Gastroesophageal sphincter (tissue), 4 donors: ENCODE data around the gene ACTR8. TPM values are rescaled to one million over a fixed set of nuclear protein-coding genes. Genes with fewer than 3 reads are reported as not detected.

Experiments used
- ATAC-seq: fragments of 150-250 bp; one replicate; pipeline ENCODE4 v1.9.1; 2016; ENCODE audit warnings: mild to moderate bottlenecking, moderate library complexity
- H3K27ac ChIP-seq, 4 donors: fragments of 200-600 bp; sonication (generic) in 3 of 4; 1 replicate in 3 of 4; 2 replicates in 1 of 4; pipeline ENCODE4 v1.5.1; 2016 to 2019
- H3K27me3 ChIP-seq: fragments of 200-600 bp; sonication (generic); one replicate; pipeline ENCODE4 v1.5.1; 2019
- H3K36me3 ChIP-seq, 2 donors: fragments of 200-600 bp; sonication (generic); one replicate each; pipeline ENCODE4 v1.5.1; 2019; ENCODE audit warnings: control low read depth in 1 of 2
- H3K4me1 ChIP-seq, 3 donors: fragments of 200-600 bp; sonication (generic); 1 replicate in 2 of 3; 2 replicates in 1 of 3; pipeline ENCODE4 v1.5.1; 2016 to 2019; ENCODE audit warnings: control low read depth in 2 of 3
- H3K4me3 ChIP-seq, 2 donors: fragments of 200-600 bp; sonication (generic); one replicate each; pipeline ENCODE4 v1.5.1; 2019; ENCODE audit warnings: mild to moderate bottlenecking in 1 of 2, moderate library complexity in 1 of 2
- H3K9me3 ChIP-seq, 3 donors: fragments of 200-600 bp; sonication (generic); one replicate each; pipeline ENCODE4 v1.5.1; 2017 to 2019; ENCODE audit warnings: control low read depth in 2 of 3
- EP300 ChIP-seq: sonication (generic); formaldehyde crosslinking; IDR thresholded peaks from one replicate; pipeline ENCODE4 v1.6.1; 2017; ENCODE audit warnings: antibody characterized with exemption, mild to moderate bottlenecking
- POLR2A ChIP-seq, 2 donors: fragments of 450-650 bp; IDR thresholded peaks; one replicate each; pipeline ENCODE4 v1.6.1; 2017; ENCODE audit warnings: antibody characterized with exemption in 2 of 2, mild to moderate bottlenecking in 2 of 2, moderate library complexity in 1 of 2
- POLR2AphosphoS5 ChIP-seq: sonication (generic); formaldehyde crosslinking; IDR thresholded peaks from one replicate; pipeline ENCODE4 v1.6.1; 2017; ENCODE audit warnings: antibody characterized with exemption
- WGBS, 2 donors: methylation state at CpG; one replicate each; pipeline ENCODE4 v1.1.5; 2018; ENCODE audit warnings: low coverage in 1 of 2; 5-methylcytosine and 5-hydroxymethylcytosine counted together
- total RNA-seq, 4 donors: library from RNA; depleted of rRNA; stranded (reverse); fragments of >200 nt; gene quantifications; one replicate each; pipeline ENCODE4 v1.1.0, GENCODE V29; 2016
- TF ChIP-seq, protein P1 (sequence below), 4 experiments: fragments of 200-600 bp in 2 of 4; fragments of 450-650 bp in 2 of 4; sonication (generic) in 1 of 4; IDR thresholded peaks; one replicate each; pipeline ENCODE4 v1.5.1; 2017 to 2019; ENCODE audit warnings: antibody characterized with exemption in 4 of 4, mild to moderate bottlenecking in 2 of 4, moderate library complexity in 2 of 4

Gene ACTR8
- total RNA-seq, 4 donors from 2014 or later, result 22.4 to 26.8 (median 25.7) TPM

DNA sequence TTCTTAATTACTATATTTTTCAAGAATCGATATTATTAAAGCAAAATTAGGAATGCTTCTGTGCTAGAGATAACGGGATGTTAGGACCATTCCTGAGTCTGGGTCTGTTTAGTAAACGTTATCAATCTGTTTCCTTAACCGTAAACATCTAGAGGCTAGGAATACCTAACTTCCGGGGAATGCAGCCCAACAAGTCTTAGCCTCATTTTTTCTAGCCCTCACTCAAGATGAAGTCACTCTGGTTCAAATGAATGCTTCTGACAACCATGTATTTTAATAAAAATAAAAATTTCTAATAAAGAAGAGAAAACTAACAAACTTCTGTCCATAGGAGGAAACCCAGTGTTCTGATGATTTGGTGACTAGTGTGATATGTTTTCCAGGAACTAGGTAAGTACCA lies 20.8 kb upstream of the ACTR8 start:
- no peak overlapping the region for H3K4me3 ChIP-seq
- WGBS, 2 donors, result 48 to 56% methylated on average over 5 of the region's 5 CpGs
- no peak for ATAC-seq

DNA sequence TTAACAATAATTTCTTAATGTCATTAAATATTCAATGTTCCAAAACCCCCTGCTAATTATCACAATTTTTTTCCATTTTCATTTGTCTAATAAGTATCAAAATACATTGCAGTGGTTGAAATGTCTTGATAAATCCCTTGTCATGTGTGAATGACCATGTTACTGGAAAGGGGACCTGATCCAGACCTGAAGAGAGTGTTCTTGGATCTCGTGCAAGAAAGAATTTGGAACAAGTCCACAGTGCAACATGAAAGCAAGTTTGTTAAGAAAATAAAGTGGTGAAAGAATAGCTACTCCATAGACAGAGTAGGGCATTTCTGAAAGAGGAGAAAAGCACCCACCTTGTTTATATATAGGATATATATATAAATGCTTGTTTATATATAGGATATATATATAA lies 20.1 kb upstream of the ACTR8 start:
- TF ChIP-seq POLR2A (IDR thresholded peaks at IDR 0.05) (no peak), EP300 (no peak), POLR2AphosphoS5 (no peak)
- TF ChIP-seq, protein P1, sequence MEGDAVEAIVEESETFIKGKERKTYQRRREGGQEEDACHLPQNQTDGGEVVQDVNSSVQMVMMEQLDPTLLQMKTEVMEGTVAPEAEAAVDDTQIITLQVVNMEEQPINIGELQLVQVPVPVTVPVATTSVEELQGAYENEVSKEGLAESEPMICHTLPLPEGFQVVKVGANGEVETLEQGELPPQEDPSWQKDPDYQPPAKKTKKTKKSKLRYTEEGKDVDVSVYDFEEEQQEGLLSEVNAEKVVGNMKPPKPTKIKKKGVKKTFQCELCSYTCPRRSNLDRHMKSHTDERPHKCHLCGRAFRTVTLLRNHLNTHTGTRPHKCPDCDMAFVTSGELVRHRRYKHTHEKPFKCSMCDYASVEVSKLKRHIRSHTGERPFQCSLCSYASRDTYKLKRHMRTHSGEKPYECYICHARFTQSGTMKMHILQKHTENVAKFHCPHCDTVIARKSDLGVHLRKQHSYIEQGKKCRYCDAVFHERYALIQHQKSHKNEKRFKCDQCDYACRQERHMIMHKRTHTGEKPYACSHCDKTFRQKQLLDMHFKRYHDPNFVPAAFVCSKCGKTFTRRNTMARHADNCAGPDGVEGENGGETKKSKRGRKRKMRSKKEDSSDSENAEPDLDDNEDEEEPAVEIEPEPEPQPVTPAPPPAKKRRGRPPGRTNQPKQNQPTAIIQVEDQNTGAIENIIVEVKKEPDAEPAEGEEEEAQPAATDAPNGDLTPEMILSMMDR (IDR thresholded peaks at IDR 0.05), result no peak
- Histone ChIP-seq H3K36me3 (no peaks in the 10 kb centered on the region), H3K4me1 (no peaks in the 10 kb centered on the region), H3K27me3 (peaks cover 35% of the 10 kb centered on the region), H3K27ac (no peak overlapping the region), H3K9me3 (peaks cover 0 to 8% (median 0%) of the 10 kb centered on the region in 3 donors), H3K4me3 (no peak overlapping the region)
- WGBS, 2 donors, result 17 to 20% methylated on average over 1 of the region's 1 CpG
- ATAC-seq, result no peak

More for the DNA sequence above, 20.8 kb upstream of the ACTR8 start:
- TF ChIP-seq EP300 (no peak), POLR2A (IDR thresholded peaks at IDR 0.05) (no peak), POLR2AphosphoS5 (no peak)
- TF ChIP-seq, protein P1 (IDR thresholded peaks at IDR 0.05), result no peak
- Histone ChIP-seq H3K27ac (no peak overlapping the region), H3K4me1 (no peaks in the 10 kb centered on the region), H3K9me3 (peaks cover 0 to 8% (median 0%) of the 10 kb centered on the region in 3 donors), H3K27me3 (peaks cover 28% of the 10 kb centered on the region), H3K36me3 (no peaks in the 10 kb centered on the region)

DNA sequence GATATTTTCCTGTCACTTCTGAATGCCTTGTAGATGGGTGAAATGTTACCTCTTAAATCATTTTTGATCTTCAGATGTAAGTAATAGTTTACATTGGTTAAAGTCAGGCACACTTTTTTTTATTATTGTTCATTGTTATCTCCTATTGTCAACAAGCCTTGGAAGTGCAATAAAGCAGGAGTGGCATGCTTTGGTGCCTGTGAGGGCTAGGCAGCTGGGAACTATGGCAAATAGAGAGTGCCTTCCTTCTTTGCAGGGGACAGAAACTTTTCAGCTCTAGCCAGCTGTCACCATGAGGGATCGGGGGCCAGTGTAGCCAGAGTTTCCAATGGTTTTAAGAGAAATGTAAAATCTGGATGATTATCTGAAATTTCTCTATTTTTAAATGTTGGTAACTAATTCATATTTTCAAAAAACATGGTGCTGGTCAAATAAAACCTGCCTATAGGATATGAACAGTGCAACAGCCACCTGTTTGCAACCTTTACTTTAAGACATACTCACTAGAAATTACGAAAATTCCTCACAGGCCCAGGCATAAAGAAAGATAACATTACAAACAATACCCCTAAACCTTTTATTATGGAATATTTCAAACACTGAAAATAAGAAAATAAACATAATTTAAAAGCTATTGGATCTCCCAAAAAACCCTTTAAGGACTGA lies 18.8 kb upstream of the ACTR8 start:
- peaks cover 0 to 3% (median 0%) of the 10 kb centered on the region in 3 donors for H3K9me3 ChIP-seq
- H3K36me3 ChIP-seq, result no peaks in the 10 kb centered on the region
- ATAC-seq, result no peak
- no peak overlapping the region for H3K4me3 ChIP-seq
- H3K27ac ChIP-seq, result no peak overlapping the region
- H3K27me3 ChIP-seq, result peaks cover 37% of the 10 kb centered on the region
- no peaks in the 10 kb centered on the region for H3K4me1 ChIP-seq
- TF ChIP-seq EP300 (no peak), POLR2A (IDR thresholded peaks at IDR 0.05) (no peak), POLR2AphosphoS5 (no peak)
- TF ChIP-seq, protein P1 (IDR thresholded peaks at IDR 0.05), result no peak
- 77 to 78% methylated on average over 2 of the region's 2 CpGs for WGBS, 2 donors

DNA sequence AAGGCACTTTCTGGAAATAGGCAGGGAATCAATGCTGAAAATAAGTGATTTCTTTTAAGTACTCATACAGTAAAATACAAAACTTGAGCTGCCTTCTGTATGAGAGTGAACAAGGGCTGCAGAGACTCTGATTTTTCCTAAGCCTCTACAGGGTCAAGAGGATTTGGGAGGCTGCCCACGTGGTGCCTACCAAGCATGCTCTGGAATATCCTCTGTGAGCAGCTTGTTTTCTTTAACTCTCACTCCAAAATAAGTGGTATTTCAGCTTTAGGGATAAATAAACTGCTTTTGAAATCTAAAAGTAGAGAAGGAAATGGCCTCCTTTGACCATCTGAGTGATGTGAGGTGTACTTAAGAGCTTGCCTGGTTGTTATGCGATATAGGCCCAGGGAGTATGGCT lies 17.8 kb upstream of the ACTR8 start:
- ATAC-seq, result no peak
- Histone ChIP-seq H3K27me3 (peaks cover 29% of the 10 kb centered on the region), H3K4me3 (no peak overlapping the region), H3K9me3 (no peaks in the 10 kb centered on the region), H3K4me1 (no peaks in the 10 kb centered on the region), H3K27ac (no peak overlapping the region), H3K36me3 (no peaks in the 10 kb centered on the region)
- TF ChIP-seq EP300 (no peak), POLR2AphosphoS5 (no peak), POLR2A (IDR thresholded peaks at IDR 0.05) (no peak)
- TF ChIP-seq, protein P1 (IDR thresholded peaks at IDR 0.05), result no peak
- 66 to 78% methylated on average over 1 to 2 of the region's 2 CpGs for WGBS, 2 donors

DNA sequence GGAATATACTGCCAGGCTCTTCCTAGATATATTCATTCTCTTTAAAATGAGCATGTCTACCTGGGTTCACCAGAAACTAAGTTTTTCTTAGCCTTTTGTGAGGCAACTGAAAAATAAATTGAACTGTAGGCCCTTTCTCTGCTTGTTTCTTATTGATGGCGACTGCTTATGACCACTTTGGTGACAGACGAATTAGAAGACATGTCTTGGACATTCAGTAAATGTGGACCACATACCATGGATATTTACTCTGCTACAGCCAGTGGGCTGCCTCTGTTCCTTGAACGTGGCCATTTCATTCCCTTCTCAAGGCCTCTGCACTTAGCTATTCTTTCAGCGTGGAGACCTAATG lies 10.3 kb upstream of the ACTR8 start:
- Histone ChIP-seq H3K9me3 (no peaks in the 10 kb centered on the region), H3K27ac (peak overlapping the region; percentile 82 to 98 (median 92)), H3K4me1 (peaks cover 10 to 33% (median 12%) of the 10 kb centered on the region in 3 donors), H3K27me3 (peaks cover 4% of the 10 kb centered on the region), H3K36me3 (peaks cover 0 to 10% of the 10 kb centered on the region in 2 donors), H3K4me3 (peak overlapping the region; percentile 39 to 82)
- TF ChIP-seq POLR2A (IDR thresholded peaks at IDR 0.05) (no peak), POLR2AphosphoS5 (no peak), EP300 (no peak)
- TF ChIP-seq, protein P1 (IDR thresholded peaks at IDR 0.05), result no peak
- WGBS, 2 donors, result 30 to 47% methylated on average over 4 of the region's 4 CpGs
- ATAC-seq, result no peak
